ENCODE results near the gene TSPEAR.

The TSPEAR gene

DNA sequence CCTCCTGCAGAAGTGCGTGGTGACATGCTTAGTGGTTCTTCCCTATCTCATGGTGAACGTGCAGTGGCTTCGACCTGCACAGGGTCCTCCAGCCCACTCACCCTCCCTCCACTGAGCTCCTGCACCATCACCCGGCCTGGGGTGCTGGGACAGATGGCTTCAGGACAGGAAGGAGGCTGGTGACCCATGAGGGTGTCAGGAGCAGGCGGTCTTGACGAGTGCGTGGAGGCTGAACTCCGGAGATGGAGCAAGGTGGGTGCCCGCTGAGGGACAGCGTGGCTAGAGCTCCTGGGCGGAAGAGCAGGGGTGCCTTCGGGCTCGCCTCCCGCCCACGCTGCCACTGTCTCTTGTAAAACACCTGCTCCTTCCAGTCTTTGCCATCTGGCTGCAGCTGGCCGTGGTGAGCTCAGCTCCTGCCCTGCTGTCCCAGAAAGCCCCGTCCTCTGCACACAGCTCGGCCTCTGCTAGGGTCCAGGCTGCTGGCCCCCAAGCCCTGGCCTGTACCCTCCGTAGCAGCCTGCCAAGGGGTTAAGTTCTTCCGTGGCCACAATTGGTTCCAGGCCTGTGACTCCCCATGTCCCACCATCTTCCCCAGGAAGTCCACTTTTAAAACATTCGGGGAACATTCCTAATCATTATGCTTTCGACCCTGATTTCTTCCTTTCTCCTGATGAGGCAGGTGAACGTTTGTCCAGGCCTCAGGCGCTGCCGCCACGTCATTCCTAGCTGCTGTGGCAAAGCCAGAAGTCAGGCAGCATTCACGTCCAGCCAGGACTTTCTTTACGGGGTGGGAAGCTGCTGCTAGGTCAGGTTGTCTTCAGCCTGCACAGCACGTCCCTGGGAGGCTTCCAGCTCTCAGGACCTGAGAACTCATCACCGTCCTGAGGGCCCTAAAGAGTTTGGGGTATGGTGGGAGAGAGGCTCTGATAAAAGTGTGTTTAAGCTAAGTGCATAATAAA lies 179.5 kb downstream of the TSPEAR start:
- DNase-seq (ENCODE audit: low read depth in 1 of 2, low spot score in 1 of 2) = no peak

DNA sequence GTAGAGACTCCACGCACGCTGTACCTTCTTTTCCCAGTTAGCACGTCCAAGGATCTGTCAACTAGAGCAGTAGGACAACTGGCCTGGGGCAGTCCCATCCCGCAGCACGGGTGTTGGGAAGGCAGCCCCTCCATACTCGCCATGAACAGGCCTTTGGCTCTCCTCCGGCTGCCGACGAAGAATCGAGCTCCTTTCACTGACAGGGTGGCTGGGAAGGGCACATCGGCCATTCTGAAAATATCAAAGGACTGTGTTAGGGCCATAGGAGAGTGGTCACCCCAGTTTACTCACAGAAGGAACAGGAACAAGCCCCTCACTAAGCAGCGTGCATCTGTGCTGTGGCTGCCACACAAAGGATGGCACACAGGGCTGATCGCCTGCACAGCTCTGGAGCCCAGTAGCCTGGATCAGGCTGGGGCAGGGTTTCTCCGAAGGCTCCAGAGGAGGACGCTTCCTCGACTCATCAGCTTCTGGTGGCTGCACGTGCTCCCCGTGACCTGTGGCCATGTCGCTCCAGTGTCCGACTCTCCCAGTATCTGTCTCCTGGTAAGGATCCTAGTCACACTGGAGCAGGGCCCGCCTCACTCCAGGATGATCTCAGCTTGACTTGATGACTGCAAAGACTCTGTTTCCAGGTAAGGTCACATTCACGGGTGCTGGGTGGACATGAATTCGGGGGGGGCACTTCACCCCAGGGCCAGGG lies 180.3 kb downstream of the TSPEAR start:
- no peak for DNase-seq (ENCODE audit: low read depth in 1 of 2, low spot score in 1 of 2)

- DNase-seq (ENCODE audit: low read depth in 1 of 2, low spot score in 1 of 2) = no peak
Measured at GRCh38 chr21:44530221-44530902, 181.0 kb downstream of the TSPEAR start.

- DNase-seq (ENCODE audit: low read depth in 1 of 2, low spot score in 1 of 2) = no peak
Measured at GRCh38 chr21:44529503-44530125, 181.8 kb downstream of the TSPEAR start.

- no peak for DNase-seq (ENCODE audit: low read depth in 1 of 2, low spot score in 1 of 2)
Measured at GRCh38 chr21:44529011-44529421, 182.4 kb downstream of the TSPEAR start.

DNA sequence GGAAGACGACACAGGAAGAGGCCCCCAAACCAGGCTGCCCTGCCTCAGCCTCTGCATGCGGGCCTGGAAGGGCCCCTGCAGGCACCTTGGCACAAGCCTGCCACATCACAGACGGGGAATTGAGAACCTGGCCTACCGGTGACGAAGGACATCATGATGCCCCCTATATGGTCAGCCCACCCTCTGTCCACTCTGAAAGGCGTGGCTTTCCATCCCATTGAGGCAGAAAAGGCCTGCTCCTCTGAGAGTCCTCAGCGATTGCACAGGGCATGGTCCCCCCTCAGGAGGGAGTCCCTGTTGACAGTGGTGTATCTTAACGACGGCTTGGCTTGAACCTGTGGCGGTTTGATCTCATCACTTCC lies 182.8 kb downstream of the TSPEAR start:
- no peak for DNase-seq (ENCODE audit: low read depth in 1 of 2, low spot score in 1 of 2)

- DNase-seq (ENCODE audit: low read depth in 1 of 2, low spot score in 1 of 2) = no peak
Measured at GRCh38 chr21:44527983-44528633, 183.3 kb downstream of the TSPEAR start.

GRCh38 chr21:44527156-44527982 lies 184.0 kb downstream of the TSPEAR start:
- no peak for DNase-seq (ENCODE audit: low read depth in 1 of 2, low spot score in 1 of 2)

- DNase-seq (ENCODE audit: low read depth in 1 of 2, low spot score in 1 of 2) = no peak
Measured at GRCh38 chr21:44526096-44526997, 185.0 kb downstream of the TSPEAR start.

- no peak for DNase-seq (ENCODE audit: low read depth in 1 of 2, low spot score in 1 of 2)
Measured at GRCh38 chr21:44525391-44526095, 185.8 kb downstream of the TSPEAR start.

DNA sequence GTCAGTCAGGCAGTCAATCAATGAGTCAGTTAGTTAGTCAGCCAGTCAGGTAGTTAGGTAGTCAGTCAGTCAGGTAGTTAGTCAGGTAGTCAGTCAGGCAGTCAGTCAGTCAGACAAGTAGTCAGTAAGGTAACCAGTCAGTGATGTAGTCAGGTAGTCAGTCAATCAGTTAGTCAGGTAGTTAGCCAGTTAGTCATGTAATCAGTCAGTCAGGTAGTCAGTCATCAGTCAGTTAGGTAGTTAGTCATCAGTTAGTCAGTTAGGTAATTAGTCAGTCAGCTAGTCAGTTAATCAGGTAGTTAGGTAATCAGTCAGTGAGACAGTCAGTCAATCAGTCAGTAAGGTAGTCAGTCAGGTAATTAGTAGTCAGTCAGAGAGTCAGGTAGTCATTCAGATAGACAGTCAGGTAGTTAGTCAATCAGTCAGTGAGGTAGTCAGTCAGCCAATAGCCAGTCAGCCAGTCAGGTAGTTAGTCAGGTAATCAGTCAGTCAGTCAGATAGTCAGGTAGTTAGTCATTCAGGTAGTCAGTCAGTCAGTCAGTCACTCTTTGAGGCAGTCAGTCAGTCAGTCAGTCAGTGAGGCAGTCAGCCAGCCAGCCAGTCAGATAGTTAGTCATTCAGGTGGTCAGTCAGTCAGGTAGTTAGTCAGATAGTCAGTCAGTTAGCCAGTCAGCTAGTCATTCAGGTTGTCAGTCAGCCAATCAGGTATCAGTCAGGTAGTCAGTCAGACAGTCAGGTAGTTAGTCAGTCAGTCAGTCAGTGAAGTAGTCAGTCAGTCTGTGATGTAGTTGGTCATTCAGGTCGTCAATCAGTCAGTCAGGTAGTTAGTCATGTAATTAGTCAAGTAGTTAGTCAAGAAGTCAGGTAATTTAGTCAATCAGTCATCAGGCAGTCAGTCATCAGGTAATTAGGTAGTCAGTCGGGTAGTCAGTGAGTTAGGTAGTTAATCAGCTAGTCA lies 186.7 kb downstream of the TSPEAR start:
- DNase-seq (ENCODE audit: low read depth in 1 of 2, low spot score in 1 of 2) = no peak

DNA sequence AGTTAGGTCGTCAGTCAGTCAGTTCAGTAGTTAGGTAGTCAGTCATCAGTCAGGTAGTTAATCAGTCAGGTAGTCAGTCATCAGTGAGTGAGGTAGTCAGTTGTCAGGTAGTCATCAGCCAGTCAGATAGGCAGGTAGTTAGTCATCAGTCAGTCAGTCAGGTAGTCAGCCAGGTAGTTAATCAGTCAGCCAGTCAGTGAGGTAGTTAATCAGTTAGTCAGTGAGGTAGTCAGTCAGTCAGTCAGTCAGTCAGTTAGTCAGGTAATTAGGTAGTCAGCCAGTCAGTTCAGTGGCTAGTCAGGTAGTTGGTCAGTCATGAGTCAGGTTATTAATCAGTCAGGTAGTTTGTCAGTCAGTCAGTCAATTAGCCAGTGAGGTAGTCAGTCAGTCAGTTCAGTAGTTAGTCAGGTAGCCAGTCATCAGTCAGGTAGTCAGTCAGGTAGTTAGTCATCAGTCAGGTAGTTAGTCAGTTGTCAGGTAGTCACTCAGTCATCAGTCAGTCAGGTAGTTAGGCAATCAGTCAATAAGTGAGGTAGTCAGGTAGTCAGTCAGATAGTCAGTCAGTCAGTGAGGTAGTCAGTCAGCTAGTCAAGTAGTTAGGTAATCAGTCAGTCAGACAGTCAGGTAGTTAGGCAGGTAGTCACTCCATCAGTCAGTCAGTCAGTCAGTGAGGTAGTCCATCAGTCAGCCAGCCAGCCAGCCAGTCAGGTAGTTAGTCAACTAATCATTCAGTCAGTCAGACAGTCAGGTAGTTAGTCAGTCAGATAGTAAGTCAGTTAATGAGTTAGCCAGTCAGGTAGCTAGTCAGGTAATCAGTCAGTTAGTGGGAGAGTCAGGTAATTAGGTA lies 187.6 kb downstream of the TSPEAR start:
- no peak for DNase-seq (ENCODE audit: low read depth in 1 of 2, low spot score in 1 of 2)

- no peak for DNase-seq (ENCODE audit: low read depth in 1 of 2, low spot score in 1 of 2)
Measured at GRCh38 chr21:44522753-44523204, 188.6 kb downstream of the TSPEAR start.

- no peak for DNase-seq (ENCODE audit: low read depth in 1 of 2, low spot score in 1 of 2)
Measured at GRCh38 chr21:44521928-44522752, 189.2 kb downstream of the TSPEAR start.

DNA sequence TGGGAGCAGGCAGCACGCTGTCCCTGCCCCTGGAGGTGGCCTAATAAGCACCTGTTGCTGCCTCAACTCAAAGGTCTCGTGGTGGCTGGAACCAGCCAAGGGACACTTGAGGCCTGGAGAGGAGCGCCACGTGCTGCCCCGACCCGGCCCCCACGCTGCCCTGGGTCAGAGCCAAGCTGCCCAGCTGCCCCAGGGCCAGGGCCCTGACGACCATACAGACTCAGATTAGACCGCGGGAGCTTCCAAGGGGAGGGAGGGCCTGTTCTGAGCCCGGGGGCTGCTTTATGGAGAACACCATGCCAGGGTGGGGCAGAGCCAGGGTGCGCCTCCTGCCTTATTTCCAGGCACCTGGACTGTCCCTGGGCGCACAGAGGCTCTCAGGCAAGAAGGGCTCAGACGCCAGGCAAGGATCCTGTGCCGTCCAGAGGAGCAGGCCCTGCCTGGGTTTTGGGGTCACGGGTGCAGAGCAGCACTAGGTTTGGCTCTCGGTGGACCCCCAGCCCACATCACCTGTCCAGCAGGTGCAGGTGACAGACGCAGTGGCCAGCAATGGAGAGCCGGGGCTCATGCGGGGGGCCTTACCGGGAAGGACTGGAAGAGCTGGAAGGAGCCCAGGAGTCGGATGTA lies 190.0 kb downstream of the TSPEAR start:
- DNase-seq (ENCODE audit: low read depth in 1 of 2, low spot score in 1 of 2) = no peak

Measured in activated T-helper 1 cell treated with anti-CD3 and anti-CD28 coated beads, Interleukin-2, amount 50 U/mL, for 16 hours (primary cell).